ENCODE results near the gene HS3ST3A1. TPM values are rescaled to one million over a fixed set of nuclear protein-coding genes. Genes with fewer than 3 reads are reported as not detected.

The HS3ST3A1 gene
- total RNA-seq, 1 donor from 2014 or later, result not detected

DNA sequence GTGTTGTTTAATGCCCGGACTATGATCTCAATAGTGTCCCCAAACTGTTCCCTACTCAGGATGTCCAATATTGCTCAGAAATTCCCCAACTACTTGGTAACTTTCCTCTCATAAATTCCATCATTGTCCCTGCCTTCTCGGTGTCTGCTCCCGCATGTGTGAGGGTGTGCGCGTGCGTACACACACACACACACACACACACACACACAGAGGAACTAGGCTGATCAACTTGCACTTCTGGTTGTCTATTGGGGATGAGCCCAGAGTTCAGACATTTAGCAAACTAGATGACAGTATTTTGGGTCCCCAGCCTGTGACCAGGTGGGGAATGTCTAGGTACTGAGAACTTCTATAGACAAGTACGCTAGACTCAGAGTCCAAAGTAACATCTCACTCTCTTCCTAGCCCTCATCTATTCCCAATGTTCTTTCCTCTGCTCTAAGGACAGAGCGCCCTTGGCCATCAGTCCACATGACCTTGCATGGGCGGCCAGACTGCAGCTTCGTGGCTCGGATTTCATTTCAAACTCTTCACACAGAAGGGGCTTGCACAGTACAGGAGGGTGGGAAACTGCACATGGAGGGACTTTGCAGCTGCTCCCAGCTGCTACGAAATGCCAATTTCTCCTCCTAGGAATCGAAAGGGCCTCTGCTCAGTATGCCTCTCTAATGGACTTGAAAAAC, 5.3 kb downstream of the HS3ST3A1 start:
- peaks cover 2% of the 10 kb centered on the region for H3K4me1 Mint-ChIP-seq
- CTCF ChIA-PET, result interaction anchor here (0.7 to 6.7 kb wide), 4 partner anchors 343 to 1330 kb away, joined by 4 to 72 read pairs (median 12); partner anchors contain the start of gene HS3ST3B1
- H3K27ac Mint-ChIP-seq, result no peak overlapping the region
- no peak for DNase-seq
- ATAC-seq (ENCODE audit: low read depth), result no peak
- H3K9me3 Mint-ChIP-seq, result no peaks in the 10 kb centered on the region
- TF ChIP-seq, protein P1, sequence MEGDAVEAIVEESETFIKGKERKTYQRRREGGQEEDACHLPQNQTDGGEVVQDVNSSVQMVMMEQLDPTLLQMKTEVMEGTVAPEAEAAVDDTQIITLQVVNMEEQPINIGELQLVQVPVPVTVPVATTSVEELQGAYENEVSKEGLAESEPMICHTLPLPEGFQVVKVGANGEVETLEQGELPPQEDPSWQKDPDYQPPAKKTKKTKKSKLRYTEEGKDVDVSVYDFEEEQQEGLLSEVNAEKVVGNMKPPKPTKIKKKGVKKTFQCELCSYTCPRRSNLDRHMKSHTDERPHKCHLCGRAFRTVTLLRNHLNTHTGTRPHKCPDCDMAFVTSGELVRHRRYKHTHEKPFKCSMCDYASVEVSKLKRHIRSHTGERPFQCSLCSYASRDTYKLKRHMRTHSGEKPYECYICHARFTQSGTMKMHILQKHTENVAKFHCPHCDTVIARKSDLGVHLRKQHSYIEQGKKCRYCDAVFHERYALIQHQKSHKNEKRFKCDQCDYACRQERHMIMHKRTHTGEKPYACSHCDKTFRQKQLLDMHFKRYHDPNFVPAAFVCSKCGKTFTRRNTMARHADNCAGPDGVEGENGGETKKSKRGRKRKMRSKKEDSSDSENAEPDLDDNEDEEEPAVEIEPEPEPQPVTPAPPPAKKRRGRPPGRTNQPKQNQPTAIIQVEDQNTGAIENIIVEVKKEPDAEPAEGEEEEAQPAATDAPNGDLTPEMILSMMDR (IDR thresholded peaks at IDR 0.05), result no peak
- H3K36me3 Mint-ChIP-seq (ENCODE audit: low read depth), result no peaks in the 10 kb centered on the region
- POLR2A ChIA-PET, result no interaction called here
- H3K4me3 Mint-ChIP-seq, result no peak overlapping the region
- intact Hi-C loops (cut with micrococcal nuclease), result loop anchor here (2.0 to 10.0 kb wide), 4 partner anchors 344 to 762 kb away; no protein-coding TSS in a partner anchor
- peaks cover 33% of the 10 kb centered on the region for H3K27me3 Mint-ChIP-seq

DNA sequence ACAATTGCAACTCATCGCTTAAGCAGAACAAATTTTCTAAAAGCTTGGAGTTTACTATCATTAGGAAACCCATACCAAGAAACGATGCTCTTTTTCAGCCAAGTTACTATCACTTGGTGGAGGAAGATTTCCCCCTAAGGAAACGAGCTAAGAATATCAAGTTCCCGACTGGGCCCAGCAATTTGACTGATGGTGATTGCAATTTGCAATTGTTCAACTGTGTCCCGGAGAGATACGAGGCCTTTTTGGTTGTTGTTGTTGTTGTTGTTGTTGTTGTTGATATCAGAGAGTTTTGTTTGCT, 6.2 kb downstream of the HS3ST3A1 start:
- intact Hi-C loops (cut with micrococcal nuclease), result loop anchor here (1.0 to 10.0 kb wide), 6 partner anchors 519 to 1331 kb away; no protein-coding TSS in a partner anchor
- TF ChIP-seq, protein P1 (IDR thresholded peaks at IDR 0.05), result no peak
- Mint-ChIP-seq H3K9me3 (no peaks in the 10 kb centered on the region), H3K27ac (no peak overlapping the region), H3K4me1 (peaks cover 2% of the 10 kb centered on the region), H3K36me3 (ENCODE audit: low read depth) (no peaks in the 10 kb centered on the region), H3K4me3 (no peak overlapping the region), H3K27me3 (peaks cover 33% of the 10 kb centered on the region)
- CTCF ChIA-PET, result interaction anchor here (0.8 to 6.7 kb wide), 2 partner anchors 1189 to 1331 kb away, joined by 4 to 72 read pairs; no protein-coding TSS in a partner anchor
- DNase-seq (no peak), ATAC-seq (ENCODE audit: low read depth) (no peak)
- POLR2A ChIA-PET, result no interaction called here

DNA sequence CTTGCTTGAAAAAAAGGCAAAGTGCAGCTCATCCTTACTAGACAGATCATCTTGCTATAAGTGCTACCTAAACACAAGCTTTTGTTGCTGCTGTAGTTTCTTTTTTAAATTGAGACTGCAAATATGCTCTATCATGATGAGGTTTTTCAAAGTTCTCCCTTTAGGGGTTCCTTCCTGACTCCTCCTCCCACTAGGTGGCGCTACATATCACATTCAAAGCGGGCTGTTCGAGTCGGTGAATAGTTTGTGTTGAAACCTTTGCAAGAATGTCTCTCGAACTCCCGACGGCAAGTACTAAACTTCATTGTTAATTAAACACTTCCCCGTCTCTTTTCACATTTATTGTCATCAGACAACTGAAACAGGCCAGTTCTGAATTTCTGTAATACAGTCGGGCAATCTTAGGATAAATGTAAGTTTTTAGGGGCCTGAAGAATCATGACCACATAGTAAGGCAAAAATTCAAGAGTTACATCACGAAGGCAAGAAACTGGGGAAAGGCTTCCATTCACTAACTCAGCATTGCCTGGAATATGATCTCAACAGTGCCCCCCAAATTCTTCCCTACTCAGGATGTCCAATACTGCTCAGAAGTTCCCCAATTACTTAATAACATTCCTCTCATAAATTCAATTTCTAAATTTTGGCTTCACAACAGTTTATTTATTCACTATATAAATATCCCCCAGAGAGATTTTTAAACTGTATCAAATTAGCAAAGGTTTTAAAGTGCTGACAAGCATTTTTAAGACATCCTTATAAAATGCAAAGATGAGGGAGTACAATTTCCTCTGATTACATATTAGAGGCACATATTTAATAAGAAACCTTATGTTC, 6.7 kb downstream of the HS3ST3A1 start:
- intact Hi-C loops (cut with micrococcal nuclease), result loop anchor here (1.0 to 10.0 kb wide), 8 partner anchors 258 to 1562 kb away; no protein-coding TSS in a partner anchor
- Mint-ChIP-seq H3K4me1 (peaks cover 2% of the 10 kb centered on the region), H3K36me3 (ENCODE audit: low read depth) (no peaks in the 10 kb centered on the region), H3K27ac (no peak overlapping the region), H3K27me3 (peaks cover 32% of the 10 kb centered on the region), H3K4me3 (no peak overlapping the region), H3K9me3 (no peaks in the 10 kb centered on the region)
- ChIA-PET POLR2A (no interaction called here), CTCF (interaction anchor here (0.8 to 6.7 kb wide), 3 partner anchors 707 to 1332 kb away, joined by 4 to 72 read pairs (median 11); partner anchors contain the start of gene HS3ST3B1)
- ATAC-seq (ENCODE audit: low read depth) (no peak), DNase-seq (peak; percentile 20)
- TF ChIP-seq, protein P1 (IDR thresholded peaks at IDR 0.05), result peak; percentile 91

DNA sequence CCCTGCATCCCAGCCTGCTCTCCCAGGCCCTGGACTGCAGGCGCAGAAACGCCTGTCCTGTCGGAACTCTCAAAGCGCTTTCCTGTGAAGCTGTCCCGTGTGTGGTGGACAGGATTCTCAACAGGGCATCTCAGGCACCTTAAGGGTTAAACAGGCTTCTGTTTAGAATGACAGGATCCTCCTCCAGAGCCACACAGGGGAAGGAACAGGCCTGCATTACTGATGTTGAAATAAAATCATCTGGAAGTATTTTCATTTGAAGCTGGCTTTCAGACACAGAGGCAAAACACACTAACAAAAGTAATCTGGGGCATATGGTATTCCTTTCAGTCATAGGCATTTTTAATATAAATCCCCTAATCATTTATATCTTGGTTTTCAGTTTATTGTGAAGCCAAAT, 7.4 kb downstream of the HS3ST3A1 start:
- ATAC-seq (ENCODE audit: low read depth) (no peak), DNase-seq (no peak)
- H3K27ac Mint-ChIP-seq, result no peak overlapping the region
- H3K36me3 Mint-ChIP-seq (ENCODE audit: low read depth), result no peaks in the 10 kb centered on the region
- intact Hi-C loops (cut with micrococcal nuclease), result loop anchor here (2.0 to 10.0 kb wide), 6 partner anchors 257 to 1563 kb away; no protein-coding TSS in a partner anchor
- TF ChIP-seq, protein P1 (IDR thresholded peaks at IDR 0.05), result no peak
- ChIA-PET CTCF (interaction anchor here (2.3 to 6.7 kb wide), 2 partner anchors 707 to 1333 kb away, joined by 11 to 72 read pairs; partner anchors contain the start of gene HS3ST3B1), POLR2A (no interaction called here)
- H3K4me1 Mint-ChIP-seq, result peaks cover 2% of the 10 kb centered on the region
- no peak overlapping the region for H3K4me3 Mint-ChIP-seq
- no peaks in the 10 kb centered on the region for H3K9me3 Mint-ChIP-seq
- peaks cover 27% of the 10 kb centered on the region for H3K27me3 Mint-ChIP-seq

Data from activated B cell treated with CpG ODN at 0.5 μM for 24 hours (primary cell).